Neural crest cell (in vitro differentiated cells): Measurements from ENCODE around the gene CIB2. TPM values are rescaled to one million over a fixed set of nuclear protein-coding genes. Genes with fewer than 3 reads are reported as not detected.
A peak's percentile ranks its signal among the peaks of the same experiment; 100 is the strongest.
"Not testable (repeated sequence)": the region's sequence is repeated elsewhere in the genome, so short reads cannot be mapped to it uniquely, and the experiment has no call there.

Experiments used
- DNase-seq: peaks from one replicate; pipeline ENCODE4 v3.0.0; 2021; ENCODE audit warnings: low read depth, mixed read lengths, low spot score
- H3K27ac Mint-ChIP-seq: one replicate; pipeline ENCODE4 v1.8.0; 2021; ENCODE audit warnings: mild to moderate bottlenecking, mixed read lengths; ENCODE audit not compliant: unreplicated experiment
- H3K27me3 Mint-ChIP-seq: 2 replicates; pipeline ENCODE4 v1.8.0; 2021; ENCODE audit warnings: low read depth, mild to moderate bottlenecking, mixed read lengths
- H3K36me3 Mint-ChIP-seq: 2 replicates; pipeline ENCODE4 v1.8.0; 2021; ENCODE audit warnings: low read depth, mild to moderate bottlenecking, mixed read lengths
- H3K4me1 Mint-ChIP-seq: 2 replicates; pipeline ENCODE4 v1.8.0; 2021; ENCODE audit warnings: mixed read lengths
- H3K4me3 Mint-ChIP-seq: one replicate; pipeline ENCODE4 v1.8.0; 2021; ENCODE audit warnings: mild to moderate bottlenecking, mixed read lengths
- H3K9me3 Mint-ChIP-seq: 2 replicates; pipeline ENCODE4 v1.8.0; 2021; ENCODE audit warnings: mixed read lengths
- total RNA-seq: library from RNA; stranded (reverse); gene quantifications from 2 replicates; pipeline ENCODE4 v1.2.1, GENCODE V29; 2021
- TF ChIP-seq, protein P1 (sequence below): fragments of 200-600 bp; sonication (generic); conservative IDR thresholded peaks from 2 replicates; pipeline ENCODE4 v1.5.0; 2021; ENCODE audit warnings: antibody characterized with exemption, mild to moderate bottlenecking

CIB2 gene
- total RNA-seq, 1 donor from 2014 or later: 37.7 TPM

DNA sequence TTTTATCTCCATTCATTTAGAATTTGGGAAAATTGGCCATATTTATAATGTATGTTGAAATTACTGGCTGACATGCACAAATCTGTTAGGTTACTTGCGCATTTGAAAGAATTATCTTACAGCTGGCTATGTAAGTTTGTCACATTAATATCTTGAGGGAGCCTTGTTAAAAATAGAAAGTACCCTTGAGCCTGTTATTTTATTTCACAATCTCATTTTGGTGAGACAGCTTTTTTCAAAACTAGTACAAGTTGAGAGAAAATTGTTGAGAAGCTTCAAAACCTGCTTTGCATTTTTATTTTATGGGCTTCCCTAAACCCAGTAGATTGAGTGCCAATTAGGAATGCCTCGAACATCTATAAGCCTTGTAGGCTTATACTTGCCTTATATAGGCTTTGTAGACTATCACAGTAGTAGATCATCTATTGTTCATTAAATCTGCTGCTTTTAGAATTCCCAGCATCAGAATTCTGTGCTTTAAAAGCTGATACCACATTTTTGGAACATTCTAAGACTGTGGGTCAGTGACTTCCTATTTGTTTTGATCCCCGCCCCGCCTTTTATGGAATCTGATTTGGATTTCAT is 24.2 kb upstream of the CIB2 start:
- Mint-ChIP-seq H3K36me3 (peaks cover 2% of the 10 kb centered on the region), H3K4me1 (peaks cover 11% of the 10 kb centered on the region), H3K4me3 (no peak overlapping the region), H3K9me3 (no peaks in the 10 kb centered on the region), H3K27ac (no peak overlapping the region), H3K27me3 (no peaks in the 10 kb centered on the region)
- DNase-seq: no peak
- TF ChIP-seq, protein P1, sequence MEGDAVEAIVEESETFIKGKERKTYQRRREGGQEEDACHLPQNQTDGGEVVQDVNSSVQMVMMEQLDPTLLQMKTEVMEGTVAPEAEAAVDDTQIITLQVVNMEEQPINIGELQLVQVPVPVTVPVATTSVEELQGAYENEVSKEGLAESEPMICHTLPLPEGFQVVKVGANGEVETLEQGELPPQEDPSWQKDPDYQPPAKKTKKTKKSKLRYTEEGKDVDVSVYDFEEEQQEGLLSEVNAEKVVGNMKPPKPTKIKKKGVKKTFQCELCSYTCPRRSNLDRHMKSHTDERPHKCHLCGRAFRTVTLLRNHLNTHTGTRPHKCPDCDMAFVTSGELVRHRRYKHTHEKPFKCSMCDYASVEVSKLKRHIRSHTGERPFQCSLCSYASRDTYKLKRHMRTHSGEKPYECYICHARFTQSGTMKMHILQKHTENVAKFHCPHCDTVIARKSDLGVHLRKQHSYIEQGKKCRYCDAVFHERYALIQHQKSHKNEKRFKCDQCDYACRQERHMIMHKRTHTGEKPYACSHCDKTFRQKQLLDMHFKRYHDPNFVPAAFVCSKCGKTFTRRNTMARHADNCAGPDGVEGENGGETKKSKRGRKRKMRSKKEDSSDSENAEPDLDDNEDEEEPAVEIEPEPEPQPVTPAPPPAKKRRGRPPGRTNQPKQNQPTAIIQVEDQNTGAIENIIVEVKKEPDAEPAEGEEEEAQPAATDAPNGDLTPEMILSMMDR: no peak

DNA sequence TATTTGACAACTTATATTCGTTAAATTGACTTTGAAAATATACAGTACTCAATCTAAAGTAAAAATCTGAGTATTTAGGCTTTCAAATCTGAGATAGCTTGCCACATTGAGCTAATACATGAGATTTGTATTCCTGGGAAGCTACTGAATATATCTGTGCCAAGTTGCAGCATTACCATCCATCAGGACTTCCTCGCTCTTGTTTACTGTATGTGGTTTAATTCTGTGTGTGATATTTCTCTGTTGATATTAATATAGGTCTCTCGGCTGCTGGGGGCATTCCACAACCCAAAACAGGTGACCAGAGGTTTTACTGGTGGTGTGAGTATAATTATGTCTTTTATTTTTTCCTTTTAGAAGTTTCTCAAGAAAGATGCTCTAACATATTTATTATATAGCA is 23.7 kb upstream of the CIB2 start:
- Mint-ChIP-seq H3K27me3 (no peaks in the 10 kb centered on the region), H3K9me3 (no peaks in the 10 kb centered on the region), H3K36me3 (peaks cover 2% of the 10 kb centered on the region), H3K4me3 (no peak overlapping the region), H3K4me1 (peaks cover 16% of the 10 kb centered on the region), H3K27ac (no peak overlapping the region)
- TF ChIP-seq, protein P1: no peak
- DNase-seq: no peak

DNA sequence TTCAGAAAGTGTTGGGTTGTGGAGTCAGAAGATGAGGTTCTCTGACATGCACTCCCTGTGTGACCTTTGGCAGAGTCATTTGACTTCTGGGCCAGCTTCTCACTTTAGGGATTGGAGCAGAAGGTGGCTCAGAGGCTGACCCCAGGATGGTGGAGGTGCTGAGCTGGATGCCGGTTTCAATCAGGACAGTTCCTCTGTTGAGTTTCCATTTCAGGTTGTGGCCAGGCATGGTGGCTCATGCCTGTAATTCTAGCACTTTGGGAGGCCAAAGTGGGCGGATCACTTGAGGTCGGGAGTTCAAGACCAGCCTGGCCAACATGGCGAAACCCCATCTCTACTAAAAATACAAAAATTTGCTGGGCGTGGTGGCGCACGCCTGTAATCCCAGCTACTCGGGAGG is 19.8 kb upstream of the CIB2 start:
- H3K9me3 Mint-ChIP-seq, H3K27me3 Mint-ChIP-seq, DNase-seq, H3K36me3 Mint-ChIP-seq, H3K27ac Mint-ChIP-seq: not testable (repeated sequence)
- Mint-ChIP-seq H3K4me3 (peak overlapping the region; percentile 94), H3K4me1 (peaks cover 28% of the 10 kb centered on the region)

DNA sequence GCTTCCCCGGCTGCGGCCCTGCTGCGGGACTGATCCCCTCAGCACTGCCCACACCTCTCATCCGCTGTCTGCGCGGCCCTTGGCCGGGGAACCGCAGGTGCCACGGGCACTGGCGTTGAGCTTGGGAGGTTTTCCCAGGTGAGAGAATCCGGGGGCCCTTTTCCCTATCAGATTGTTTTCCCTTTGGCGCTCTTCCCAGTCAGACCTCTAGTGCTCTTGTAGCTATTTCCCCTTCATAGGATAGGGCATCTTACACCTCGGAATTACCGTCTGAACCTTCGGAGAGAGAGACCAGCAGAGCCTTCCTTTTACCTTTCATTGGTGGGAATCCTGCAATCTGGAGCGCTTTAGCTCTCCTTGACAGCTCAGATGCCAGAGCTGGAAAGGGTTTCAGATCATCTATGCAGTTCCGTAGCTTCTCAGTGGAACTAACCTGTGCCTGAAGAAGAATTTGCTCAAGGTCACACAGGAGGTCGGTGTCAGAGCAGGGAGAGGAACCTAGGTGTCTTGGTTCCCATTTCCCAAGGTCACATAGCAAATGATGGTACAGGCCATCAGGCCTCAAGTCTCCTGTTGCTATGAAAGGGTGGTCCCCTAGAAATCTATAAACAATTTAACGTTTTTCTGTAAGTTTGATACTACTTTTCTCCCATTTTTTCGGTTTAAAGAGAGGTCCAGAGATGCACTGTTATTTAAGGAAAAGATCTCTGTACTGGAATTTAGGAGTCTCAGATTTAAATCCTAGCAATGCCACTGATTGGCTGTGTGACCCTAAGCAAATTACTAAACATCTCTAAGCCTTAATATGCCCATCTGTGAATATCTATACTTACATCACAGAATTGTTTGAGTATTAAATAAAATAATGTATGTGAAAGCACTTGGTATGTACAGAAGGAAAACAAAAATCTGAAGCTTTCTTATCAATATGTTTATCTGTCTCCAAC is 18.8 kb upstream of the CIB2 start:
- TF ChIP-seq, protein P1: no peak
- Mint-ChIP-seq H3K27ac (peak overlapping the region; percentile 73), H3K4me3 (peak overlapping the region; percentile 94), H3K9me3 (no peaks in the 10 kb centered on the region), H3K36me3 (peaks cover 2% of the 10 kb centered on the region), H3K4me1 (peaks cover 28% of the 10 kb centered on the region), H3K27me3 (no peaks in the 10 kb centered on the region)
- DNase-seq: no peak

DNA sequence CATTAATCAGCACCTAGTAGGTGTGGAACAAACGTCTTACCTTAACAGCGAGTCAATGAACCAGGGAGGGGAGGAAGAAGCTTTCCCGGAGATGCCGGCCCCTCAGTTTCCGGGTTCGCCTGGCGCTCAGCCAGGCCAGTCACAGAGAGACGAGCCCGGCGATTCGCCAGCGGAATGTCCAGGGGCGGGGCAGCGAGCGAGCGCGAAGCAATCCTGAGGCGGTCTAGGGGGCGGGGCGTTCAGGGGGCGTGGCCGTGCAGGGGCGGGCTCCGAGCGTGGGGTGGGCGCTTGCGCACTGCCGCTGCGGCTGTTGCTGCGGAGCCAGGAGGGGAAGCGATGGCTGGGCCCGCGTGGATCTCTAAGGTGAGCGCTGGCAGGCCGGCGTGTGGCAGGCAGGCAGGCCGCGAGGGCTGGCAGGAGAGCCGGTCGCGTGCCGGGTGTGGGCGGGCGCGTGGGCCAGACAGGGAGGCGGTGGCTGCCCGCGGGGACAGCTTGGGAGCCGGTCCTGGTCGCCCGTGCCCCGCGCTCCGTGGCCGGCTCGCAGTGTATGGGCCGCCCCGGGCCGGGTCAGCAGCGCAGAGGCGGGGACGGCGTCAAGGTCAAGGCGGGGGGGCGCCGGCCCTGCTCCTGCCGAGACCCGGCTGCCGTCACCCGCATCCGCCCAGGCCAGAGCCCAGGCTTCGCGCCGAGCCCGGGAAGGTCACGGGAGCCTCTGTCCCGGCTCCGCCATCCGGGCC is 18.0 kb upstream of the CIB2 start, which contains the start of gene IDH3A:
TSS of gene IDH3A (plus strand) at position 295 of the 737 bp plus-strand sequence. CDS start at position 337, 42 bp downstream.
- Mint-ChIP-seq H3K4me1 (peaks cover 28% of the 10 kb centered on the region), H3K4me3 (peak within 1 kb of the TSS; percentile 99), H3K36me3 (peaks cover 2% of the 10 kb centered on the region), H3K27me3 (no peaks in the 10 kb centered on the region), H3K27ac (peak within 1 kb of the TSS; percentile 92), H3K9me3 (no peaks in the 10 kb centered on the region)
- peak; percentile 100 for DNase-seq
- TF ChIP-seq, protein P1: no peak
